T-cell (primary cell): Measurements from ENCODE around the gene HLA-DOA. TPM values are rescaled to one million over a fixed set of nuclear protein-coding genes. Genes with fewer than 3 reads are reported as not detected.

ENCODE experiments used
- ATAC-seq, 4 experiments: fragments of 200-7000 bp in 3 of 4; fragments of 150-1000 bp in 1 of 4; cut with Tn5 transposase; replicated peaks in 1 of 4; 1 replicate in 3 of 4; 2 replicates in 1 of 4; pipeline ENCODE4 v1.10.0; 2021; ENCODE audit warnings: moderate library complexity in 3 of 4, mild to moderate bottlenecking in 2 of 4, moderate number of reproducible peaks in 1 of 4
- CTCF ChIA-PET, 2 donors: fragments of 300-600 bp; sonication (Branson Sonifier 250); formaldehyde crosslinking; loops; one replicate each; lab custom pipeline; 2022; ENCODE audit warnings: antibody characterized with exemption in 2 of 2; lab: Charles Lee
- POLR2A ChIA-PET, 2 donors: fragments of 300-600 bp; sonication (Branson Sonifier 250); formaldehyde crosslinking; loops; one replicate each; lab custom pipeline; 2022; ENCODE audit warnings: antibody characterized with exemption in 2 of 2; lab: Charles Lee
- DNase-seq, 35 experiments: peaks; one replicate each; pipeline versions ENCODE4 v3.0.0 to v3.0.0-alpha.2; 2013 to 2023
- H3K27ac ChIP-seq: one replicate; pipeline ENCODE4 v1.5.1; 2013; ENCODE audit warnings: low read length
- H3K27me3 ChIP-seq, 2 experiments: replicated peaks in 1 of 2; 1 replicate in 1 of 2; 2 replicates in 1 of 2; pipeline versions ENCODE4 v1.6.1 to v1.7.0; 2013; ENCODE audit warnings: low read length in 1 of 2, mixed read lengths in 1 of 2; ENCODE audit not compliant: control insufficient read depth in 2 of 2, insufficient read depth in 2 of 2; ENCODE audit errors: extremely low read depth in 1 of 2
- H3K36me3 ChIP-seq, 2 donors: 1 replicate in 1 of 2; 2 replicates in 1 of 2; pipeline versions ENCODE4 v1.6.1 to v1.7.0; 2013; ENCODE audit warnings: low read length in 1 of 2; ENCODE audit not compliant: control insufficient read depth in 2 of 2, insufficient read depth in 1 of 2; ENCODE audit errors: extremely low read depth in 1 of 2
- H3K4me1 ChIP-seq, 2 experiments: 1 replicate in 1 of 2; 2 replicates in 1 of 2; pipeline versions ENCODE4 v1.6.1 to v1.7.0; 2013; ENCODE audit warnings: low read length in 2 of 2, mixed read lengths in 1 of 2; ENCODE audit not compliant: insufficient read depth in 2 of 2, control insufficient read depth in 1 of 2; ENCODE audit errors: extremely low read depth in 1 of 2
- H3K4me3 ChIP-seq, 2 donors: 1 replicate in 1 of 2; 2 replicates in 1 of 2; pipeline versions ENCODE4 v1.5.1 to v1.7.0; 2013; ENCODE audit warnings: mild to moderate bottlenecking in 2 of 2, low read length in 1 of 2, moderate library complexity in 1 of 2; ENCODE audit not compliant: control insufficient read depth in 1 of 2; ENCODE audit errors: extremely low read depth in 1 of 2
- H3K9me3 ChIP-seq: 2 replicates; pipeline ENCODE4 v1.7.0; 2013
- H3K27ac Mint-ChIP-seq, 2 donors: one replicate each; pipeline ENCODE4 v1.8.0; 2020 to 2021; ENCODE audit warnings: mild to moderate bottlenecking in 2 of 2, mixed read lengths in 2 of 2
- H3K27me3 Mint-ChIP-seq, 2 donors: one replicate each; pipeline ENCODE4 v1.8.0; 2021 to 2022; ENCODE audit warnings: mixed read lengths in 2 of 2
- H3K36me3 Mint-ChIP-seq: one replicate; pipeline ENCODE4 v1.8.0; 2021; ENCODE audit warnings: mixed read lengths
- H3K4me1 Mint-ChIP-seq, 3 donors: one replicate each; pipeline ENCODE4 v1.8.0; 2020 to 2022; ENCODE audit warnings: mixed read lengths in 3 of 3, mild to moderate bottlenecking in 1 of 3
- H3K4me3 Mint-ChIP-seq, 3 donors: one replicate each; pipeline ENCODE4 v1.8.0; 2020 to 2022; ENCODE audit warnings: mild to moderate bottlenecking in 3 of 3, mixed read lengths in 3 of 3, moderate library complexity in 3 of 3
- H3K9me3 Mint-ChIP-seq, 3 donors: one replicate each; pipeline ENCODE4 v1.8.0; 2020 to 2022; ENCODE audit warnings: mixed read lengths in 3 of 3
- WGBS: methylation state at CpG from one replicate; pipeline ENCODE4 v1.1.5; 2013; ENCODE audit warnings: missing lambda C conversion rate; ENCODE audit not compliant: insufficient coverage; 5-methylcytosine and 5-hydroxymethylcytosine counted together
- total RNA-seq, 35 experiments: library from RNA in 6 of 35; stranded (reverse) in 6 of 35; fragments of 120-200 nt in 1 of 35; gene quantifications; one replicate each; pipeline versions ENCODE4 v1.2.1 to v1.2.4 and lab custom pipeline; 2013 to 2026

Gene HLA-DOA
- total RNA-seq, 5 donors from 2014 or later (not counting 1 experiment from before 2014, with no cell fraction given), result 6.1 to 17.0 (median 13.4) TPM

DNA sequence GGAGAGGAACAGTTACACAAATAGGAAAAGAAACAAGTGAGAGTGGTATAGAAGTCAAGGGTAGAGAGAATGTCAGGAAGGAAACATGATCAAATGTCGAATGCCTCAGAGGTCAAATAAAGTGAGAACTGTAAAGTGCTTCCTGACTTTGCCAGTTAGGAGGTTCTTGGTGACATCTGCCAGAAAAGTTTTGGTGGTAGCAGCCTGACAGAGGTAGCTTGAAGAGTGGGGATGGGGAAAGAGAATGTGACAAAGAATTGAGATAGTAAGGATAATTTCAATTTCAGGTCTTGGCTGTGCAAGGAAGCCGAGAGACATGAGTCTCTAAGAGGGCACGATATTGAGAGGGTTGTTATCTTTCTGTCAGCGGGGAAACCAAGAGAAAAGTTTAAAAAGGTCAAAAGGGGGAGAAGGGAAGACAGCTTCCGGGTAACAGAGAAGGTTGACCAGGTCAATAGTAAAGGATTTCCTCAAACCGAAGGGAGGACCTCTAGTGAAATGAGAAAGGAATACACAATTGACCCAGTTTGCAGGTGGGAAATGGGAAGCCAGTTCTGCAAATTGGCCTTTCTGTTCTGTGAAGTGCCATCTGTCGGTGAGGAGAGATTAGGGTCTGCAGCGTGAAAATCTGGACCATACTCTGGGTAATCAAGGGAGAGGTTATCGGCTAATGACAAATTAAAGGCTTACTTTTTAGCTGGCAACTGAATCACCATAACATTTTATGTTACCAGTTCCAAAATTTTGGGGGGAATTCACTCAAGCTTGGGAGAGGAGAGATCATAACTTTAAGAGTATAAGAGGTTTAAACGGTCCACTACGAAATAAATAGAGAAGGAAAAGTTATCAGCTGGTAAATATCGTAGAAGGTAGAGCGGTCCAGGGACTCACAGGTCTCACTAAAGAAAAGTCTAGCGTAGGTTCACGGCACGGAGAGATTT is 42.0 kb downstream of the HLA-DOA start:
- Mint-ChIP-seq H3K9me3 (no peaks in the 10 kb centered on the region), H3K27me3 (no peaks in the 10 kb centered on the region), H3K27ac (peak overlapping the region; percentile 89 to 93), H3K36me3 (peaks cover 5% of the 10 kb centered on the region), H3K4me3 (peak overlapping the region; percentile 96 to 99 (median 99)), H3K4me1 (peaks cover 45 to 56% (median 46%) of the 10 kb centered on the region in 3 donors)
- peaks cover 15 to 29% of the 10 kb centered on the region in 2 experiments for H3K4me1 ChIP-seq
- ChIA-PET POLR2A (interaction anchor here (0.5 to 1.3 kb wide), 5 partner anchors 11 to 113 kb away, joined by 3 to 5 read pairs (median 4); partner anchors contain the start of genes HLA-DMA (in 1 of the 2) and PSMB9 (in 1 of the 2)), CTCF (interaction anchor here (0.6 to 14.4 kb wide), 12 partner anchors 9 to 108 kb away, joined by 3 to 207 read pairs (median 5); partner anchors contain the start of genes HLA-DMA (in 1 of the 2), HLA-DMB (in 1 of the 2) and HLA-DPB1 (in 1 of the 2))
- peak overlapping the region; percentile 72 to 80 for H3K4me3 ChIP-seq
- 1% methylated on average over 11 of the region's 16 CpGs for WGBS
- H3K36me3 ChIP-seq, result no peaks in the 10 kb centered on the region
- ATAC-seq, result no peak
- peak overlapping the region; percentile 92 for H3K27ac ChIP-seq
- no peaks in the 10 kb centered on the region for H3K9me3 ChIP-seq
- no peaks in the 10 kb centered on the region for H3K27me3 ChIP-seq
- DNase-seq, result peak in 5 of 35 experiments; percentile 11 to 69 (median 24)

DNA sequence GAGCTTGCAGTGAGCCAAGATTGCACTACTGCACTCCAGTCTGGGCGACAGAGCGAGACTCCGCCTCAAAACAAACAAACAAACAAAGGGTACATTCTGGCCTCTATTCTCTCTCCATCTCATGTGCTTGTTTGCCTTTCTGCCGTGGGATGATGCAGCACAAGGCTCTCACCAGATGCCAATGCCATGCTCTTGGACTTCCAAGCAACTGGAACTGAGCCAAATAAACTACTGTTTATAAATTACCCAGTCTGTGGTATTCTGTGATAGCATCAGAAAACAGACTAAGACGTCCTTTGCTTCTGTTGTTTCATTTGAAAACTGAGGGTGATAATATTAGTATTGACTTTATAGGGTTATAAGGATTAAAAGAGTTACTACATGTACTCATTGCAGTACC is 44.6 kb downstream of the HLA-DOA start:
- no peaks in the 10 kb centered on the region for H3K9me3 ChIP-seq
- H3K27me3 ChIP-seq, result no peaks in the 10 kb centered on the region
- H3K27ac ChIP-seq, result peak overlapping the region; percentile 28
- WGBS, result 80% methylated on average over 1 of the region's 5 CpGs
- H3K4me1 ChIP-seq, result peaks cover 15 to 21% of the 10 kb centered on the region in 2 experiments
- no peaks in the 10 kb centered on the region for H3K36me3 ChIP-seq
- H3K4me1 Mint-ChIP-seq, result peaks cover 61 to 68% (median 64%) of the 10 kb centered on the region in 3 donors
- H3K36me3 Mint-ChIP-seq, result no peaks in the 10 kb centered on the region
- no peaks in the 10 kb centered on the region for H3K27me3 Mint-ChIP-seq
- ChIA-PET POLR2A (no interaction called here), CTCF (interaction anchor here (1.4 to 14.4 kb wide), 3 partner anchors 11 to 94 kb away, joined by 3 to 207 read pairs (median 7); partner anchors contain the start of gene HLA-DMA (in 2 of the 2))
- H3K4me3 ChIP-seq, result no peak overlapping the region
- no peak overlapping the region for H3K4me3 Mint-ChIP-seq
- H3K27ac Mint-ChIP-seq, result peak overlapping the region; percentile 85 to 89
- ATAC-seq (no peak), DNase-seq (no peak)
- no peaks in the 10 kb centered on the region for H3K9me3 Mint-ChIP-seq

DNA sequence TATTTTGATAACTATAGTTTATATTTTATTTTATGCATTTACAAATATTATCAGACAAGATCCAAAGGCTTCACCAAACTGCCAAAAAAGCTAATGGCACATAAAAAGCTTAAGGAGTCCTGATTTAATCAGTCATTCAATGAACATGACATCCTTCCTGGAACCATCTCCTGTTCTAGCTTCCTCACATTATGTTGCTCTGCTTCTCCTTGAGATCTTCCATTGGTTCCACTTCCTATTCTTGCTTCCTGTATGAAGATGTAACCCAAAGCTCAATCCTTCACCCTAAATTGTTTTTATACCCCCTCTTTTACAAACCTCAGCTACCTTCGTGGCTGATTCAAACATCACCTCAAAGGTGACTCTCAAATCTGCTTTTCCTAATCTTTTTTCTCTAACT is 45.5 kb downstream of the HLA-DOA start:
- H3K27me3 Mint-ChIP-seq, result no peaks in the 10 kb centered on the region
- no peaks in the 10 kb centered on the region for H3K36me3 ChIP-seq
- ChIA-PET CTCF (interaction anchor here (1.0 to 14.4 kb wide), 8 partner anchors 8 to 119 kb away, joined by 3 to 207 read pairs (median 4); partner anchors contain the start of gene HLA-DMA (in 1 of the 2)), POLR2A (interaction anchor here (2.3 to 3.6 kb wide), 2 partner anchors 8 kb away, joined by 10 to 29 read pairs; no protein-coding TSS in a partner anchor)
- peak overlapping the region; percentile 44 to 78 for H3K27ac Mint-ChIP-seq
- peaks cover 13 to 15% of the 10 kb centered on the region in 2 experiments for H3K4me1 ChIP-seq
- H3K4me3 ChIP-seq, result no peak overlapping the region
- DNase-seq (no peak), ATAC-seq (no peak)
- no peaks in the 10 kb centered on the region for H3K36me3 Mint-ChIP-seq
- no peaks in the 10 kb centered on the region for H3K27me3 ChIP-seq
- no peaks in the 10 kb centered on the region for H3K9me3 Mint-ChIP-seq
- no peaks in the 10 kb centered on the region for H3K9me3 ChIP-seq
- H3K4me1 Mint-ChIP-seq, result peaks cover 61 to 67% (median 66%) of the 10 kb centered on the region in 3 donors
- peak overlapping the region; percentile 32 for H3K27ac ChIP-seq
- H3K4me3 Mint-ChIP-seq, result no peak overlapping the region
- WGBS, result no CpG with 5 or more reads among the region's 1 CpG

DNA sequence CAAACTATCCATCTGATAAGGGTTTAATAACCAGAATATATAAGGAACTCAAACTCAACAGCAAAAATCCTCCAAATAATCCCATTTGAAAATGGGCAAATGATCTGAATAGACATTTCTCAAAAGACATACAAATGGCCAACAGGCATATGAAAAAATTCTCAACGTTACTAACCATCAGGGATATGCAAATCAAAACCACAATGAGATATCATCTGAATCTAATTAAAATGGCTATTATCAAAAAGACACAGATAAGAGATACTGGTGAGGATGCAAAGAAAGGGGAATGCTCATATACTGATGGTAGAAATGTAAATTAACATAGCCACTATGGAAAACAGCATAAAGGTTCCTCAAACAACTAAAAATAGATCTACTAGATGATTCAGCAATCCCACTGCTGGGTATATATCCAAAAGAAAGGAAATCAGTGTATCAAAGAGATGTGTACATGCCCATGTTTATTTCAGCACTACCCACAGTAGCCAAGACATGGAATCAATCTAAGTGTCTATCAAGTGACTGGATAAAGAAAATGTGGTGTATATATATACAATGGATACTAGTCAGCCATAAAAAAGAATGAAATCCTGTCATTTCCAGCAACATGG is 47.1 kb downstream of the HLA-DOA start:
- H3K9me3 ChIP-seq, result no peaks in the 10 kb centered on the region
- Mint-ChIP-seq H3K4me1 (peaks cover 56 to 61% (median 61%) of the 10 kb centered on the region in 3 donors), H3K27me3 (no peaks in the 10 kb centered on the region), H3K27ac (peak overlapping the region; percentile 68 to 77), H3K9me3 (no peaks in the 10 kb centered on the region), H3K36me3 (no peaks in the 10 kb centered on the region), H3K4me3 (no peak overlapping the region)
- ATAC-seq (no peak), DNase-seq (no peak)
- POLR2A ChIA-PET, result interaction anchor here (2.3 to 3.6 kb wide), 2 partner anchors 9 to 10 kb away, joined by 10 to 29 read pairs; no protein-coding TSS in a partner anchor
- CTCF ChIA-PET, result interaction anchor here (0.5 to 14.4 kb wide), 7 partner anchors 9 to 1473 kb away, joined by 3 to 207 read pairs (median 4); partner anchors contain the start of gene HLA-DMA (in 1 of the 2)
- H3K36me3 ChIP-seq, result no peaks in the 10 kb centered on the region
- no peaks in the 10 kb centered on the region for H3K27me3 ChIP-seq
- H3K27ac ChIP-seq, result peak overlapping the region; percentile 11
- H3K4me1 ChIP-seq, result peaks cover 10 to 15% of the 10 kb centered on the region in 2 experiments
- H3K4me3 ChIP-seq, result no peak overlapping the region
- WGBS, result no CpG with 5 or more reads among the region's 1 CpG

DNA sequence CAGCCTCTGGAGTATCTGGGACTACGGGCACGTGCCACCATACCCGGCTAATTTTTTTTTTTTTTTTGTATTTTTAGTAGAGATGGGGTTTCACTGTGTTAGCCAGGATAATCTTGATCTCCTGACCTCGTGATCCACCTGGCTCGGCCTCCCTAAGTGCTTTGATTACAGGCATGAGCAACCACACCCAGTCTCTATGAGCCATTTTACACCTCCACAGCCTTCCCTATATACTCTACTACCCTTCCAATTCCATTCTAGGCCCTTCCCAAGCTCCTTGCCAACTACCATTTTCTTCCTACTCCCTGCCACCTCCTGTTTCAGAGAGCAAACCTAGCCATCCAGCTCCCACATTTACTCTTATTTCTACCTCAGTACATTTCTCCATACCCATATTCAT is 48.8 kb downstream of the HLA-DOA start:
- no peaks in the 10 kb centered on the region for H3K9me3 Mint-ChIP-seq
- ATAC-seq, result no peak
- POLR2A ChIA-PET, result interaction anchor here in 1 of 2 donors (3.6 kb wide), 1 partner anchor 11 kb away, joined by 29 read pairs; no protein-coding TSS in a partner anchor
- H3K27ac Mint-ChIP-seq, result no peak overlapping the region
- H3K27me3 ChIP-seq, result no peaks in the 10 kb centered on the region
- H3K36me3 Mint-ChIP-seq, result no peaks in the 10 kb centered on the region
- no peaks in the 10 kb centered on the region for H3K36me3 ChIP-seq
- no peak for DNase-seq
- no peaks in the 10 kb centered on the region for H3K4me1 ChIP-seq
- no peak overlapping the region for H3K4me3 ChIP-seq
- H3K27ac ChIP-seq, result no peak overlapping the region
- CTCF ChIA-PET, result interaction anchor here (0.9 to 14.4 kb wide), 3 partner anchors 7 to 27 kb away, joined by 3 to 207 read pairs (median 6); partner anchors contain the start of gene HLA-DMA (in 1 of the 2)
- H3K9me3 ChIP-seq, result no peaks in the 10 kb centered on the region
- no CpG with 5 or more reads among the region's 5 CpGs for WGBS
- no peak overlapping the region for H3K4me3 Mint-ChIP-seq
- H3K4me1 Mint-ChIP-seq, result peaks cover 39 to 48% (median 43%) of the 10 kb centered on the region in 3 donors
- H3K27me3 Mint-ChIP-seq, result no peaks in the 10 kb centered on the region
